Renal cortical epithelial cell (primary cell): ENCODE results near the gene SH2D1A. TPM values are rescaled to one million over a fixed set of nuclear protein-coding genes. Genes with fewer than 3 reads are reported as not detected.

ENCODE experiments used
- DNase-seq: peaks from one replicate; pipeline ENCODE4 v3.0.0-alpha.2; 2011; ENCODE audit warnings: low read depth
- total RNA-seq: library from RNA; depleted of rRNA; stranded (reverse); fragments of >200 nt; gene quantifications from 2 replicates; pipeline ENCODE4 v1.2.3, GENCODE V29; 2014

The SH2D1A gene
- total RNA-seq, 1 donor from 2014 or later: not detected

GRCh38 chrX:124421898-124422655, 75.7 kb downstream of the SH2D1A start:
- peak; percentile 26 for DNase-seq

Other genes starting within 250 kb of the SH2D1A start
- not detected in 2 replicates for gene TEX13D, start 13.9 kb upstream of the SH2D1A start, total RNA-seq